AG04450 (cell line): ENCODE results near the gene ATP9B. TPM values are rescaled to one million over a fixed set of nuclear protein-coding genes. Genes with fewer than 3 reads are reported as not detected.

Experiments
- CTCF ChIA-PET: fragments of 300-600, 350-600 bp; formaldehyde crosslinking; extraction: SDS; loops from one replicate; lab custom pipeline; 2022; ENCODE audit warnings: antibody characterized with exemption, inconsistent platforms; lab: Charles Lee
- POLR2A ChIA-PET: fragments of 350-600 bp; formaldehyde crosslinking; extraction: SDS; loops from one replicate; lab custom pipeline; 2021; ENCODE audit warnings: antibody characterized with exemption, inconsistent platforms; lab: Yijun Ruan, JAX
- DNase-seq: peaks from one replicate; pipeline ENCODE4 v3.0.0-alpha.2; 2011; ENCODE audit warnings: low read depth, low spot score
- H3K27ac ChIP-seq: one replicate; pipeline ENCODE4 v1.5.1; 2012; ENCODE audit warnings: low read depth, low read length, control low read depth
- H3K27me3 ChIP-seq: one replicate; pipeline ENCODE4 v1.6.0; 2012; ENCODE audit warnings: low read length; ENCODE audit not compliant: control insufficient read depth, insufficient read depth
- H3K4me3 ChIP-seq: 2 replicates; pipeline ENCODE4 v1.5.1; 2011; ENCODE audit warnings: mild to moderate bottlenecking, low read depth, low read length, control low read depth
- H3K9me3 ChIP-seq: 2 replicates; pipeline ENCODE4 v1.5.1; 2012; ENCODE audit warnings: low read length; ENCODE audit not compliant: control insufficient read depth, insufficient read depth
- CTCF ChIP-seq: IDR thresholded peaks from 2 replicates; pipeline ENCODE4 v1.5.1; 2011; ENCODE audit warnings: low read depth, low read length, control low read depth, inconsistent platforms
- polyA plus RNA-seq: library from polyadenylated mRNA; depleted of rRNA; stranded (reverse); fragments of >200 nt; gene quantifications from 2 replicates; pipeline ENCODE4 v1.2.3, GENCODE V29; 2011

ATP9B gene
- polyA plus RNA-seq, 1 experiment: 18.1 TPM

DNA sequence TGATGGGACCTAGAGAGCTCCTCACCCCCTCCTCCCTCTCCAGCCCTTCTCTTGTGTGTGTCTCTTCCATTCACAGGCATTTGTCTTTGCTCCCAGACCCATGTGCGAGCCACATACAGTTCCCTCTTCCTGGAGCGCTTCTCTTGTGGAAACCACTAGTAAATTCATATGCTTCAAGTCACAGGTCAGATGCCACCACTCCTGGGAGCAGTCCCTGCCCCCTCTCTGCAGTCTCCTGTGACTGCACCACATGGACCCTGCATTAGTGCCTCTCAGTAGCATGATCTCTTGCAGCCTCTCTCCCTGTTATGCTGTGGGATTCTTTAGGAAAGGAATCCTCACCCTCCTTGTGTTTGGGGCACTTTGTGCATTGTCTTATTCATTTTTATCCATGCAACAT, 230.1 kb downstream of the ATP9B start:
- Histone ChIP-seq H3K27ac (no peak overlapping the region), H3K4me3 (no peak overlapping the region), H3K9me3 (no peaks in the 10 kb centered on the region), H3K27me3 (no peaks in the 10 kb centered on the region)
- CTCF ChIA-PET: no interaction called here
- no peak for TF ChIP-seq CTCF
- POLR2A ChIA-PET: no interaction called here
- no peak for DNase-seq

DNA sequence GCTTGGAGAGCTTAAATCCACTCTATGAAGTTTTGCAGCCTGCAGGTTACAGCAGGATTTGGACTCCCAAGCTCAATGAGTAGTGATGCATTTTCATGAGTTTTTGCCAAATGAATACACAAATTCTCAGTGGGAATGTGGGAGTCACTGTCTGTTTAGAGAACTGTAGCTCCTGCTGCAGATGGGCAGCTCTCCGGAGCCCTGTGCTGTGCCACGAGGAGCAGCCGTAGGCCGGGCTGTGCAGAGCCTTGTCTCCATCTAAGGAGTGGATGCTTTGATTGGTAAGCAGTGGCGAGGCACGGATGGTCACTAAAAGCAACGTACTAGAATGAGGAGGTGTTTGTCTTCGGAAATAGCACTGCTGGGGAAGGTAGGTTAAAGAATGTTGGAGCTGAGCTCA, 230.5 kb downstream of the ATP9B start:
- ChIA-PET CTCF (no interaction called here), POLR2A (no interaction called here)
- no peaks in the 10 kb centered on the region for H3K9me3 ChIP-seq
- H3K4me3 ChIP-seq: no peak overlapping the region
- no peak overlapping the region for H3K27ac ChIP-seq
- no peaks in the 10 kb centered on the region for H3K27me3 ChIP-seq
- no peak for DNase-seq
- TF ChIP-seq CTCF: no peak

DNA sequence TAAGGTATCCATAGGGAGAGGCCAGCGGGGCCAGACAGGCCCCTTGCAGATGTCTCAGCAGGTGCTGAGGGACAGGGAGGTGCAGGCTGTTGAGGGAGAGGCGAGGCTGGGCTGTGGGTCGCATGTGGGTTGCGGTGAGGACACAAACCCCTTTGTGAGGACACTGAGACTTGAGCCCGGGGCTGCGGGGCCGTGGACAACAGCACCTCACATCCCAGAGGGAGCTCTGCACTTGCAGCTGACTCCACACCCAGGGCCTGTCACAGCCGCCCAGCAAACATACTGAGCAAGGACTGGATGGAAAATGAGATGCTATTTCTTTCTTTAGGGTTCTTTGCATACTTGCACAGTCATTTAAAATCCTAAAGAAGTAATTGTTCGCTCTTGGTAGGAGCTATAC, 231.2 kb downstream of the ATP9B start:
- H3K9me3 ChIP-seq: no peaks in the 10 kb centered on the region
- H3K27ac ChIP-seq: no peak overlapping the region
- no peaks in the 10 kb centered on the region for H3K27me3 ChIP-seq
- ChIA-PET CTCF (no interaction called here), POLR2A (no interaction called here)
- no peak for TF ChIP-seq CTCF
- no peak overlapping the region for H3K4me3 ChIP-seq
- no peak for DNase-seq

DNA sequence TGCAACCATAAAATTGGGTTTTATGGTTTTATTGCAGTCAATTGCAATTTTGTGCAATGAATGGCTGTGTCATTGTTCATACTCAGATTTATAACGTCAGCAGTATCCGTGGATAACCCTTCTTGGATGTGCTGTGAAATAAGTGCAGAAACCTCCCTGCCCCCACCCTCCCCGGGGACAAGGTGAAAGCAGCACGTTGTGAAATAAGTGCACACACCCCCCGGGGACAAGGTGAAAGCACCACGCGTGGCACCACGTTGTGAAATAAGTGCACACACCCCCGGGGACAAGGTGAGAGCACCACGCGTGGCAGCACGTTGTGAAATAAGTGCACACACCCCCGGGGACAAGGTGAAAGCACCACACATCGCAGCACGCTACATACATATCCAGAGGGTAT, 232.9 kb downstream of the ATP9B start:
- Histone ChIP-seq H3K4me3 (no peak overlapping the region), H3K27ac (no peak overlapping the region), H3K9me3 (no peaks in the 10 kb centered on the region), H3K27me3 (no peaks in the 10 kb centered on the region)
- ChIA-PET CTCF (no interaction called here), POLR2A (no interaction called here)
- no peak for DNase-seq
- no peak for TF ChIP-seq CTCF

DNA sequence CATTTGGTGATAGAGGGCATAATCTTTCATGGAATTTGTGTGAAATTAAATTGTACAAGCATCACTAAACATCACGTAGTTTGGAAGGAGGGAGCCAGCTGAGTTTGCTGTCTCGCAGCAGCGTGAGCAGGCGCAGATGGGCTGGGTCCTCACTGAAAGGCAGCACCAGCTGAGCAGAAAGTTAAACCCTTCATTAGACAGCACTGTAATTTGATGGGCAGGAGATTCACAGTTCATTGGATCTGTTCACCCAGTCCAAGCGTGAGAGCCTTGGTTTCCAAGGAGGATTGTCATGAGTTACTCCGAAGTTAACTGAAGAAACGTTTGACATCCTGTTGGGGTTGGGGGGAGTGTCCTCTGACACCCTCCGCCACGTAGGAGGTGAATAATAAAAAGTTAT, 236.7 kb downstream of the ATP9B start:
- H3K9me3 ChIP-seq: no peaks in the 10 kb centered on the region
- no peaks in the 10 kb centered on the region for H3K27me3 ChIP-seq
- no peak for DNase-seq
- H3K4me3 ChIP-seq: no peak overlapping the region
- ChIA-PET POLR2A (no interaction called here), CTCF (no interaction called here)
- TF ChIP-seq CTCF: no peak
- no peak overlapping the region for H3K27ac ChIP-seq
